Breast epithelium (tissue), 4 donors: Measurements from ENCODE around the gene SELE. TPM values are rescaled to one million over a fixed set of nuclear protein-coding genes. Genes with fewer than 3 reads are reported as not detected.

ENCODE experiments used
- DNase-seq, 2 donors: peaks; one replicate each; pipeline ENCODE4 v3.0.0-alpha.2; 2019; ENCODE audit warnings: low spot score in 2 of 2
- H3K27ac ChIP-seq, 2 donors: fragments of 200-600 bp; sonication (generic) in 1 of 2; one replicate each; pipeline ENCODE4 v1.5.1; 2016 to 2019; ENCODE audit warnings: mild to moderate bottlenecking in 1 of 2
- H3K27me3 ChIP-seq, 2 donors: fragments of 200-600 bp; sonication (generic) in 1 of 2; one replicate each; pipeline versions ENCODE4 v1.5.1 to v1.6.0; 2017 to 2019; ENCODE audit warnings: control low read depth in 1 of 2, mild to moderate bottlenecking in 1 of 2
- H3K36me3 ChIP-seq: fragments of 200-600 bp; one replicate; pipeline ENCODE4 v1.5.1; 2019
- H3K4me1 ChIP-seq, 2 donors: fragments of 200-600 bp; sonication (generic); one replicate each; pipeline ENCODE4 v1.5.1; 2016 to 2019; ENCODE audit warnings: control low read depth in 1 of 2
- H3K4me3 ChIP-seq, 3 donors: fragments of 200-600 bp; sonication (generic); 1 replicate in 2 of 3; 2 replicates in 1 of 3; pipeline ENCODE4 v1.5.1; 2016 to 2019; ENCODE audit warnings: mild to moderate bottlenecking in 3 of 3, moderate library complexity in 2 of 3
- H3K9me3 ChIP-seq, 2 donors: fragments of 200-600 bp; sonication (generic) in 1 of 2; one replicate each; pipeline ENCODE4 v1.5.1; 2016 to 2019; ENCODE audit warnings: control low read depth in 1 of 2
- POLR2A ChIP-seq: fragments of 450-650 bp; IDR thresholded peaks from one replicate; pipeline ENCODE4 v1.6.1; 2016; ENCODE audit warnings: antibody characterized with exemption, mild to moderate bottlenecking, moderate library complexity
- POLR2AphosphoS5 ChIP-seq, 3 donors: sonication (generic); formaldehyde crosslinking; IDR thresholded peaks; one replicate each; pipeline ENCODE4 v1.6.1; 2017; ENCODE audit warnings: antibody characterized with exemption in 3 of 3
- intact Hi-C: fragments of 100-400 bp; cut with DNase I; formaldehyde crosslinking; loops from one replicate; pipeline ENCODE4 v1.15.1; 2023; ENCODE audit warnings: low total_unique reads
- total RNA-seq, 3 donors: library from RNA; depleted of rRNA; stranded (reverse); fragments of >200 nt; gene quantifications; one replicate each; pipeline ENCODE4 v1.1.0, GENCODE V29; 2016
- TF ChIP-seq, protein P1 (sequence below), 3 donors: fragments of 450-650 bp; IDR thresholded peaks; one replicate each; pipeline ENCODE4 v1.5.1; 2016 to 2017; ENCODE audit warnings: antibody characterized with exemption in 3 of 3, mild to moderate bottlenecking in 3 of 3, moderate library complexity in 3 of 3

Gene SELE
- total RNA-seq, 3 donors from 2014 or later = 0.66 to 5.0 (median 1.4) TPM

DNA sequence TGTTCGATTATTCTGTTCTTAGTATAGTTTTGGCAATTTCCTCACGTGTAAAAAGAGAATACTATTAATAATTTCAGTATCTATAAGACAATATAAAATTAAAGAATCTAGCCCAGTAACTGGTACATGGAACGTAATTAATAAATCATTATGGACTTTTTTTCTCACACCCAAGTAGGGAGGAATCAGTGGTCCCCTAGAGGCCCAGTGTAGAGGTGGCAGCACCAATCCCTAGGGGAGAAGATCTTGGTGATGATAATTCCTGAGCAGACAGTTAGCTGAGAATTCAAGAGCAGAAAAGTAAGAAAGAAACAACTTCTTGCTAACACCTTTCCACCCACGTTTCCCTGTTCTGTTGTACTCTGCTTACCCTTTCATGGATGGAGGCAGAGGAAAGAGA, 19.7 kb upstream of the SELE start:
- no peak for TF ChIP-seq POLR2A
- no peak for TF ChIP-seq POLR2AphosphoS5 (IDR thresholded peaks at IDR 0.05)
- TF ChIP-seq, protein P1, sequence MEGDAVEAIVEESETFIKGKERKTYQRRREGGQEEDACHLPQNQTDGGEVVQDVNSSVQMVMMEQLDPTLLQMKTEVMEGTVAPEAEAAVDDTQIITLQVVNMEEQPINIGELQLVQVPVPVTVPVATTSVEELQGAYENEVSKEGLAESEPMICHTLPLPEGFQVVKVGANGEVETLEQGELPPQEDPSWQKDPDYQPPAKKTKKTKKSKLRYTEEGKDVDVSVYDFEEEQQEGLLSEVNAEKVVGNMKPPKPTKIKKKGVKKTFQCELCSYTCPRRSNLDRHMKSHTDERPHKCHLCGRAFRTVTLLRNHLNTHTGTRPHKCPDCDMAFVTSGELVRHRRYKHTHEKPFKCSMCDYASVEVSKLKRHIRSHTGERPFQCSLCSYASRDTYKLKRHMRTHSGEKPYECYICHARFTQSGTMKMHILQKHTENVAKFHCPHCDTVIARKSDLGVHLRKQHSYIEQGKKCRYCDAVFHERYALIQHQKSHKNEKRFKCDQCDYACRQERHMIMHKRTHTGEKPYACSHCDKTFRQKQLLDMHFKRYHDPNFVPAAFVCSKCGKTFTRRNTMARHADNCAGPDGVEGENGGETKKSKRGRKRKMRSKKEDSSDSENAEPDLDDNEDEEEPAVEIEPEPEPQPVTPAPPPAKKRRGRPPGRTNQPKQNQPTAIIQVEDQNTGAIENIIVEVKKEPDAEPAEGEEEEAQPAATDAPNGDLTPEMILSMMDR (IDR thresholded peaks at IDR 0.05) = no peak
- Histone ChIP-seq H3K27ac (no peak overlapping the region), H3K27me3 (no peaks in the 10 kb centered on the region), H3K4me1 (no peaks in the 10 kb centered on the region), H3K9me3 (no peaks in the 10 kb centered on the region), H3K36me3 (no peaks in the 10 kb centered on the region), H3K4me3 (no peak overlapping the region)
- no peak for DNase-seq
- intact Hi-C loops = no loop called here

DNA sequence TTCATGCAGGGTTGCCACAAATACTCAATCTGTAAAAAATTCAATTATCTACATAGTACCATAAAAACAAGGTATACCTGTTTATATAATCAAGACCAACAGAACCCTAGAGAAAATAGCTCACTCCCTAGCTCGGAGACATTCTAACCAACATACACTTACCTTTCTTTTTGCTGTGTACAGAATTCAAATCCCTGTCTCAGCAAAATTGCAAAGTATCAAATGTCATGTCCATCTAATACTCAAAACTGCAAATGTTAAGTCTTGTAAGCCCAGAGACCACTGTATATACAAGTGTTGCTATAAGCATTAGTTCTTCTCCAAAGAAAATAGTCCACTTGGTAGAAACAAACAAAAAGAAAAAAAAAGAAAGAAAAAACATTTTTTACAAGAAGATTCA, 16.2 kb upstream of the SELE start:
- intact Hi-C loops = no loop called here
- TF ChIP-seq, protein P1 (IDR thresholded peaks at IDR 0.05) = no peak
- TF ChIP-seq POLR2AphosphoS5 (IDR thresholded peaks at IDR 0.05) = no peak
- TF ChIP-seq POLR2A = no peak
- Histone ChIP-seq H3K36me3 (no peaks in the 10 kb centered on the region), H3K9me3 (no peaks in the 10 kb centered on the region), H3K4me3 (no peak overlapping the region), H3K4me1 (no peaks in the 10 kb centered on the region), H3K27ac (no peak overlapping the region), H3K27me3 (no peaks in the 10 kb centered on the region)
- no peak for DNase-seq

DNA sequence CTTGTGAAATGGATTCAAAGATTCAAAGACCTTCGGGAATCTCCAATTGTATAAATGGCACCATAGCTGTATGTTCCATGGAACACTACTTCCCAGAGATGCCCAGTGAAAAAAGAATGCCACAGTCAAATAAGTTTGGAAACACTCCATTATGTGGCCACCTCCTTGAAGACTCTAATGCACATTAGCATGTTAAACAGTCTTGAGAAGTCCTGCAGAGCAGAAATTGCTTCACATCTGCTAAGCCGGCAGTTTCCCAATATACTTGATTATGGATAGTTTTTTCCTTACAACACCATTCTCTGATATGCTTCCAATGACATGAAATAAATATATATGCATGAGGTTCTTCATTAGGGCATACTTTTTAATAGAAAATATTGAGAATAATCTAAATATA, 12.7 kb upstream of the SELE start:
- H3K9me3 ChIP-seq = peaks cover 0 to 3% of the 10 kb centered on the region in 2 donors
- no peak for DNase-seq
- H3K4me1 ChIP-seq = peaks cover 4 to 5% of the 10 kb centered on the region in 2 donors
- H3K27me3 ChIP-seq = no peaks in the 10 kb centered on the region
- TF ChIP-seq, protein P1 (IDR thresholded peaks at IDR 0.05) = no peak
- intact Hi-C loops = no loop called here
- no peak overlapping the region for H3K27ac ChIP-seq
- H3K4me3 ChIP-seq = no peak overlapping the region
- H3K36me3 ChIP-seq = no peaks in the 10 kb centered on the region

DNA sequence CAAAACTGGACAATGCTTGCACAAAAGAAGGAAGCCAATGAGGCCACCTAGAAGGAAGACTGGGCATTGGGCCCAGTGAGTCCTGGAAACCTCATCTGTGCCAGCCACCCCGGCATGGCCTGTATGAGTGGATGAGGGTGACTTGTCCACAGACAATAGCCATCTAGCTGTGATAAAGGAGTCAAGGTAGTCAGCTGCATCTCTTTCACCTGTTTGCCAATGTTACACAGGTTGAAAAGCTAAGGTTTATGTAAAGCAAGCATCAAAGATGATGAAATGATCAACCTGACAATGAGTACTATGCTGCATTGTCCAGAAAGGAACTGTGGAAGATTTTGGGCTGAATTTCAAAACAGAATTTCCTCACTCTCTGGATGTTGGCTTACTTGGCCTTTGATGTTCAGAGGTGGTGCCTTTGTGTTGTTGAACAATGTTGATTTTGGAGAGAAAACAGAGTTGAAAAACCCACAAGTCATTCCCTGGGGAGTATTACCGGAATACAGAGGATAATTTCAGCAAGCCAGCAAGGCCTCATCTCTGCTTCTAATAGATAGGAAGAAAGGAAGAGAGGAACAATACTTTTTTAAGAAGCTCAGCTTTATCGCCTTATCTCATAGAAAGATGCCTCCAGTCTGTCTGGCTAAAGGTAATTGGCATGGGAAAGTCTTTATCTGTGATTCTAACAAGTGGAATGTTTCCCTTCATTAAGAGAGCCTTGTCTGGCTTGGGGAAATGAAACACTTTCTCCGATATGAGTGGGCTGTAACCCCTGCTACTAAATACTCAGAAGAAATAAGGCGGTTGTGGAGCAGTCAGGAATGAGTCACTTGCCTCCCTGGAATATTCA, 11.4 kb upstream of the SELE start:
- no peak for DNase-seq
- H3K36me3 ChIP-seq = no peaks in the 10 kb centered on the region
- peaks cover 0 to 3% of the 10 kb centered on the region in 2 donors for H3K9me3 ChIP-seq
- H3K4me1 ChIP-seq = peaks cover 4 to 5% of the 10 kb centered on the region in 2 donors
- TF ChIP-seq POLR2AphosphoS5 (IDR thresholded peaks at IDR 0.05) = peak in 1 of 3 donors; percentile 57
- TF ChIP-seq, protein P1 (IDR thresholded peaks at IDR 0.05) = no peak
- H3K4me3 ChIP-seq = no peak overlapping the region
- no peaks in the 10 kb centered on the region for H3K27me3 ChIP-seq
- H3K27ac ChIP-seq = peak overlapping the region in 1 of 2 donors; percentile 29
- intact Hi-C loops = no loop called here

DNA sequence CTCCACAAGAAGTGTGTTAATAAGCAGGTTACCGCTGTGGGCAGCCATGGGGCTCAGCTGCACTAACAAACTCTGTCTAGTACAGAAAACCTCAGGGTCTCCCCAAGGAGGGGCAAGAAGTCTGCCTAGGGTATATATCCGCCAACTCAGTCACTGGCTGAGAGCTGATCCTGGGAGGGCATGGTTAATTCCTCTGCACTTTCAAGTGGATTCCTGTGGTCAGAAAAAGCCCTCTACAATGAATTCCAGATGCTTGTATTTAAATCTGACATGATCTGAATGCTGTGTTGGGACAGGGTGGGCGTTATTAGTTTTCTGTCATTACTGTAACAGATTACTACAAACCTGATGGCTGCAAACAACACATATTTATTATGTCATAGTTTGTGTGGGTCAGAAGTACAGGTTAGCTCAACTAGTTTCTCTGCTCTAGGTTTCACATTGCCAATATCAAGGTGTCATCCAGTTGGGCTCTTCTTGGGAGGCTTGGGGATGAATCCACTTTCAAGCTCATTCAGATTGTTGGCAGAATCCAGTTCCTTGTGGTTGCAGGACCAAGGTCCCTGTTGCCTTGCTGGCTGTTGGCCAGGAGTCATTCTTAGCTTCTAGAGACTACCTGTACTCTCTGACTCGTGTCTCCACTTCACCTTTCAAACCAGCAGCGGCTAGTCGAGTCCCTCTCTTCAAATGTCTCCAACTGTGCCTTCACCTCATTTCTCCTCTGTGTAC, 8.0 kb upstream of the SELE start:
- TF ChIP-seq, protein P1 (IDR thresholded peaks at IDR 0.05) = no peak
- TF ChIP-seq POLR2AphosphoS5 (IDR thresholded peaks at IDR 0.05) (no peak), POLR2A (no peak)
- no peak overlapping the region for H3K27ac ChIP-seq

More for the DNA sequence above, 8.0 kb upstream of the SELE start:
- Histone ChIP-seq H3K27me3 (no peaks in the 10 kb centered on the region), H3K4me3 (no peak overlapping the region), H3K9me3 (peaks cover 0 to 3% of the 10 kb centered on the region in 2 donors), H3K4me1 (peaks cover 4 to 5% of the 10 kb centered on the region in 2 donors), H3K36me3 (no peaks in the 10 kb centered on the region)
- no peak for DNase-seq
- intact Hi-C loops = no loop called here
